Kidney epithelial cell (primary cell): ENCODE measurements around the gene NNMT. TPM values are rescaled to one million over a fixed set of nuclear protein-coding genes. Genes with fewer than 3 reads are reported as not detected.

Experiments used
- DNase-seq: peaks from one replicate; pipeline ENCODE4 v3.0.0-alpha.2; 2010; ENCODE audit warnings: low read depth
- H3K27me3 ChIP-seq: 2 replicates; pipeline ENCODE4 v1.6.0; 2011; ENCODE audit warnings: low read length; ENCODE audit not compliant: control insufficient read depth, insufficient read depth
- H3K36me3 ChIP-seq: 2 replicates; pipeline ENCODE4 v1.5.1; 2011; ENCODE audit warnings: low read length; ENCODE audit not compliant: control insufficient read depth, insufficient read depth
- H3K4me3 ChIP-seq: 2 replicates; pipeline ENCODE4 v1.5.1; 2011; ENCODE audit warnings: low read depth, mild to moderate bottlenecking, control low read depth, low read length
- CTCF ChIP-seq: IDR thresholded peaks from 2 replicates; pipeline ENCODE4 v1.5.1; 2011; ENCODE audit warnings: mild to moderate bottlenecking, moderate library complexity, low read length, control low read depth, inconsistent platforms; ENCODE audit not compliant: insufficient read depth, poor library complexity, severe bottlenecking
- total RNA-seq: library from RNA; depleted of rRNA; stranded (reverse); fragments of >200 nt; gene quantifications from 2 replicates; pipeline ENCODE4 v1.2.3, GENCODE V29; 2015

NNMT gene
- total RNA-seq, 1 donor from 2014 or later = 470 TPM

DNA sequence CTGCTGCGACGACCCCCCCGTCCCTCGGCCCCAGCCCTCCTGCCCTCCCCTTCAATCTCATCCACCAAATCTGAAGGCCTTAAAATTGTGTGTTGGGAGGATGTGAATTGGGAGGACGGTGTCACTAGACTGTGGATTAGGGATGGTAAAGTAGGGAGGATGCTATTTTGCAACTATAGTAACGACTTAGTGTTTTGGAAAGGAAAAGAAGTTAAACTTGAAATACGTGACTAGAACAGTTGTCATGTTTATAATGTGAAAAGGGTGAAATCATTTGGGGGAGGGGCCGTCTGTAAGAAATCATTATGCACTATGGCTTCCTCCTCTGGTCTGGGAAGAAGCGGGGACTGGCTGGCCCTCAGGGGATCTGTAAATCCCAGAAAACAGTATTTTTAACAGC lies 43.4 kb upstream of the NNMT start:
- peaks cover 35% of the 10 kb centered on the region for H3K27me3 ChIP-seq
- DNase-seq = no peak
- H3K4me3 ChIP-seq = no peak overlapping the region
- H3K36me3 ChIP-seq = no peaks in the 10 kb centered on the region
- TF ChIP-seq CTCF = no peak

GRCh38 chr11:114253771-114254170 lies 42.4 kb upstream of the NNMT start:
- TF ChIP-seq CTCF = no peak
- H3K4me3 ChIP-seq = no peak overlapping the region
- no peaks in the 10 kb centered on the region for H3K36me3 ChIP-seq
- peaks cover 40% of the 10 kb centered on the region for H3K27me3 ChIP-seq
- no peak for DNase-seq

GRCh38 chr11:114254571-114255146 lies 41.5 kb upstream of the NNMT start:
- no peak for TF ChIP-seq CTCF
- no peaks in the 10 kb centered on the region for H3K36me3 ChIP-seq
- peaks cover 48% of the 10 kb centered on the region for H3K27me3 ChIP-seq
- H3K4me3 ChIP-seq = no peak overlapping the region
- no peak for DNase-seq

GRCh38 chr11:114255289-114255688 lies 40.9 kb upstream of the NNMT start:
- H3K27me3 ChIP-seq = peaks cover 51% of the 10 kb centered on the region
- no peak overlapping the region for H3K4me3 ChIP-seq
- DNase-seq = no peak
- no peaks in the 10 kb centered on the region for H3K36me3 ChIP-seq
- TF ChIP-seq CTCF = no peak

GRCh38 chr11:114256176-114256966 lies 39.8 kb upstream of the NNMT start:
- Histone ChIP-seq H3K27me3 (peaks cover 56% of the 10 kb centered on the region), H3K36me3 (no peaks in the 10 kb centered on the region), H3K4me3 (no peak overlapping the region)
- no peak for TF ChIP-seq CTCF
- DNase-seq = no peak

- no peak for DNase-seq
- Histone ChIP-seq H3K36me3 (no peaks in the 10 kb centered on the region), H3K27me3 (peaks cover 53% of the 10 kb centered on the region), H3K4me3 (no peak overlapping the region)
- TF ChIP-seq CTCF = no peak
These were observed 39.3 kb upstream of the NNMT start for GRCh38 chr11:114256967-114257286.
